Retinal pigment epithelial cell (primary cell): ENCODE results near the gene MAGI2.

ENCODE experiments used
- DNase-seq: peaks from one replicate; pipeline ENCODE4 v3.0.0-alpha.2; 2010; ENCODE audit warnings: low read depth
- H3K4me3 ChIP-seq: 2 replicates; pipeline ENCODE4 v1.5.1; 2011; ENCODE audit warnings: mild to moderate bottlenecking, low read length, control low read depth, moderate library complexity
- TF ChIP-seq, protein P1 (sequence below): conservative IDR thresholded peaks from 2 replicates; pipeline ENCODE4 v1.5.1; 2011; ENCODE audit warnings: low read depth, low read length, control low read depth, inconsistent platforms

Gene MAGI2

DNA sequence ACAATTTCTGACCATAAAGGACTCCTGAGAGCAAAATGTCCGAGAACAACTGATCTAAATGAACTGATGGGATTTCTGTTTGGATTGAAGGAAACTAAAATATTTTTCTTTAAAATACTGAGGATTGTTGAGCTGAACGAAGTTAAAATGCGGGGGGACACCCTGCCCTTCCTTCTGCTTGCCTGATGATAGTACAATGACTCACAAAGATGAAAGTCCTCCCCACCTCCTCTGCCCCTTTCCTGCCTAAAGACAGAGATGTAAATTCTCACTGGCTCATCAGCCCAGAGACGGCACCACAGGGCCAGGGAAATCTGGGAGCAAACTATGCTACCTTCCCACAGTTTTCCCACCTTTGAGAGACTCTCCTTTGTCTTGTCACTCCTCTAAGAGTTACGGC lies 1474.2 kb downstream of the MAGI2 start:
- TF ChIP-seq, protein P1, sequence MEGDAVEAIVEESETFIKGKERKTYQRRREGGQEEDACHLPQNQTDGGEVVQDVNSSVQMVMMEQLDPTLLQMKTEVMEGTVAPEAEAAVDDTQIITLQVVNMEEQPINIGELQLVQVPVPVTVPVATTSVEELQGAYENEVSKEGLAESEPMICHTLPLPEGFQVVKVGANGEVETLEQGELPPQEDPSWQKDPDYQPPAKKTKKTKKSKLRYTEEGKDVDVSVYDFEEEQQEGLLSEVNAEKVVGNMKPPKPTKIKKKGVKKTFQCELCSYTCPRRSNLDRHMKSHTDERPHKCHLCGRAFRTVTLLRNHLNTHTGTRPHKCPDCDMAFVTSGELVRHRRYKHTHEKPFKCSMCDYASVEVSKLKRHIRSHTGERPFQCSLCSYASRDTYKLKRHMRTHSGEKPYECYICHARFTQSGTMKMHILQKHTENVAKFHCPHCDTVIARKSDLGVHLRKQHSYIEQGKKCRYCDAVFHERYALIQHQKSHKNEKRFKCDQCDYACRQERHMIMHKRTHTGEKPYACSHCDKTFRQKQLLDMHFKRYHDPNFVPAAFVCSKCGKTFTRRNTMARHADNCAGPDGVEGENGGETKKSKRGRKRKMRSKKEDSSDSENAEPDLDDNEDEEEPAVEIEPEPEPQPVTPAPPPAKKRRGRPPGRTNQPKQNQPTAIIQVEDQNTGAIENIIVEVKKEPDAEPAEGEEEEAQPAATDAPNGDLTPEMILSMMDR: no peak
- DNase-seq: no peak
- no peak overlapping the region for H3K4me3 ChIP-seq

DNA sequence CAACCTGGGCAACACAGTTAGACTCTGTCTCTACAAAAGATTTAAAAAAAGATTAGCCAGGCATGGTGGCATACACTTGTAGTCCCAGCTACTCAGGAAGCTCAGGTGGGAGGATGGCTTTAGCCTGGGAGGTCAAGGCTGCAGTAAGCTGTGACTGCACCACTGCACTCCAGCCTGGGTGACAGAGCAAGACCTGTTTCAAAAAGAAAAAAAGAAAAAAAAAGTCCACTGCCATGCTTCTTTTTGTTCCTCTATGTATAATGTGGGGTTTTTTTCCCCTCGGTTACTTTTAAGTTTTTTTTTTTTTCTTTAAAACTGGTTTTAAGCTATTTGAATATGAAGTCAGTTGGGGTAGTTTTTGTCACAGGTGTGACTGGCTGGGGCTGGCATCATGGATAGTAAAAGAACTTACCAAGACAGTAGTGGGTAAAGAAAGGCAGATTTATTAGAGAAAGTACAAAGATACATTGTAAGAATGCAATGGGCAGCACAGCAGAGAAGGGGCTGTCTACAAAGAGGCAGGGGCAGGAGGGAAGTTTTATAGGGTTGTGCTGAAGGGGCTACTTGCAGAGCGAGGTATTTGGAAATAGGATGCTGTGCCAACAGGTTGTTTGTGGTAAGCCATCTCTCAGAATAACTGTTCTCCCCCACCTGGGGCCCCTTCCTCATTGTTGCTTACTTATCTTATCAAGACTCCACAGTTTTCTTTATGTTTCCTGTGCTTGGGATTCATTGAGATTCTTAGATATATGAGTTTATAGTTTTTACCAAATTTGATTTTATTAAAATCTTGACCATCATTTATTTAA lies 1477.6 kb downstream of the MAGI2 start:
- DNase-seq: no peak
- TF ChIP-seq, protein P1: no peak
- no peak overlapping the region for H3K4me3 ChIP-seq

DNA sequence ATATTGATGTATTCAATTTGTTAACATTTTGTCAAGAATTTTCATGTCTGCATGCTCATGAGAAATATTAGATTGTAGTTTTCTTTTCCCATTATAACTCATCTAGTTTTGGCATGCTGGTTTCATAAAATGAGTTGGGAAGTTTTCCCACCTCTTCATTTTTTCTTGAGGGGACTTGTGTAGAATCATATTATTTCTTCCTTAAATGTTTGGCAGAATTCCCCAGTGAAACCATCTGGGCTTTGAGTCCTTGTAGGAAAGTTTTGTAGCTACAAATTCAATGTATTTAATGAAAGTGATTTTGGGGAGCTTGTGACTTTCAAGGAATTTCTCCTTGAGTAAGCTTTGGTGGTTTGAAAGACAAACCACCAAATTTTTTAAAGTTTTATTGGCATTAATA lies 1481.7 kb downstream of the MAGI2 start:
- no peak for DNase-seq
- H3K4me3 ChIP-seq: no peak overlapping the region
- TF ChIP-seq, protein P1: no peak

DNA sequence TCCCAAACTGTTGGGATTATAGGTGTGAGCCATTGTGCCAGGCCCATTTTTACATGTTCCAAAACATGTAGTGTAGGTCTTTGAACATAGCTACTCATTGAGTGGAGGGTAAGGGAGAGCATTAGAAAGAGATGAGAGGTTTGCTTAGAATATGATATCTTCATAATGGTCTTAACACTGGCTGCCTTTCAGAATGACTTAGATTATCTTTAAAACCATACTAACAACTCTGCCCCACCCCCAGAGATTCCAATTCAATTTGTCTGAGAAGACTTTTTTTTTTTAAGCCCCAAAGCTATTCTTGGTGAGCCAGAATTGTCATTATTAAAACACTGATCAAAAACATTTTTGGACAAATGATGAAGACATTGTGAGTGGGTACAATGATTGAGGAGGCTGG lies 1486.0 kb downstream of the MAGI2 start:
- TF ChIP-seq, protein P1: no peak
- no peak overlapping the region for H3K4me3 ChIP-seq
- no peak for DNase-seq
